DOHH2 (cell line): ENCODE measurements around the gene KDM7A.

Experiments
- H3F3A ChIP-seq: fragments of 200-600 bp; sonication (generic), shearing (Covaris generic); 2 replicates; pipeline ENCODE4 v1.6.0; 2016; ENCODE audit warnings: antibody characterized with exemption, mild to moderate bottlenecking; ENCODE audit not compliant: control insufficient read depth, insufficient read depth
- H3K27ac ChIP-seq: fragments of 200-600 bp; sonication (generic); 2 replicates; pipeline ENCODE4 v1.5.1; 2014; ENCODE audit warnings: low read depth, mild to moderate bottlenecking, low read length, moderate library complexity
- H3K27me3 ChIP-seq: fragments of 200-600 bp; sonication (generic); 2 replicates; pipeline ENCODE4 v1.6.1; 2014; ENCODE audit warnings: mild to moderate bottlenecking, low read length, mixed read lengths; ENCODE audit not compliant: control insufficient read depth
- H3K36me3 ChIP-seq: fragments of 200-600 bp; sonication (generic); 2 replicates; pipeline ENCODE4 v1.6.1; 2014; ENCODE audit warnings: mild to moderate bottlenecking, low read length, moderate library complexity, mixed read lengths; ENCODE audit not compliant: control insufficient read depth
- H3K4me1 ChIP-seq: fragments of 200-600 bp; sonication (generic); 2 replicates; pipeline ENCODE4 v1.6.1; 2014; ENCODE audit warnings: mild to moderate bottlenecking, low read length, mixed read lengths; ENCODE audit not compliant: control insufficient read depth
- H3K4me2 ChIP-seq: fragments of 200-600 bp; sonication (generic); 2 replicates; pipeline ENCODE4 v1.6.0; 2014; ENCODE audit warnings: mild to moderate bottlenecking, low read length, moderate library complexity
- H3K4me3 ChIP-seq: fragments of 200-600 bp; sonication (generic); 2 replicates; pipeline ENCODE4 v1.5.1; 2014; ENCODE audit warnings: mild to moderate bottlenecking, low read length, mixed read lengths
- H3K79me2 ChIP-seq: fragments of 200-600 bp; sonication (generic); 2 replicates; pipeline ENCODE4 v1.6.1; 2014; ENCODE audit warnings: mild to moderate bottlenecking, low read length, mixed read lengths; ENCODE audit not compliant: control insufficient read depth
- H3K9me2 ChIP-seq: fragments of 200-600 bp; sonication (generic); replicated peaks from 2 replicates; pipeline ENCODE4 v1.6.1; 2014; ENCODE audit warnings: mild to moderate bottlenecking, low read length, mixed read lengths; ENCODE audit not compliant: control insufficient read depth
- H3K9me3 ChIP-seq: fragments of 200-600 bp; sonication (generic); 2 replicates; pipeline ENCODE4 v1.6.1; 2014; ENCODE audit warnings: antibody characterized with exemption, low read length, mixed read lengths; ENCODE audit not compliant: control insufficient read depth, insufficient read depth
- H4K20me1 ChIP-seq: fragments of 200-600 bp; sonication (generic); 2 replicates; pipeline ENCODE4 v1.6.0; 2014; ENCODE audit warnings: low read depth, mild to moderate bottlenecking, antibody characterized with exemption, low read length, moderate library complexity; ENCODE audit not compliant: control insufficient read depth, insufficient read depth
- CTCF ChIP-seq: fragments of 200-600 bp; sonication (generic); IDR thresholded peaks from one replicate; pipeline ENCODE4 v1.5.1; 2014; ENCODE audit warnings: antibody characterized with exemption, mild to moderate bottlenecking, low read depth, low read length; ENCODE audit not compliant: poor library complexity, severe bottlenecking
- EZH2phosphoT487 ChIP-seq: fragments of 200-600 bp; sonication (generic); IDR thresholded peaks from 2 replicates; pipeline ENCODE4 v1.6.1; 2017; ENCODE audit warnings: borderline replicate concordance, mild to moderate bottlenecking, antibody characterized with exemption, low read length, moderate library complexity, mixed read lengths

KDM7A gene

GRCh38 chr7:140200061-140200989, 23.5 kb upstream of the KDM7A start:
- Histone ChIP-seq H3K4me2 (no peak overlapping the region), H3K79me2 (no peaks in the 10 kb centered on the region), H3F3A (peaks cover 9% of the 10 kb centered on the region; the same call in 1 of the 2 replicates), H3K27me3 (no peaks in the 10 kb centered on the region), H3K4me1 (peaks cover 21% of the 10 kb centered on the region), H3K36me3 (no peaks in the 10 kb centered on the region), H3K9me2 (no peaks in the 10 kb centered on the region), H3K27ac (no peak overlapping the region), H3K4me3 (no peak overlapping the region), H3K9me3 (no peaks in the 10 kb centered on the region), H4K20me1 (no peaks in the 10 kb centered on the region)
- TF ChIP-seq CTCF, result no peak
- no peak for TF ChIP-seq EZH2phosphoT487

GRCh38 chr7:140197938-140198337, 21.2 kb upstream of the KDM7A start:
- H3K27ac ChIP-seq, result no peak overlapping the region
- no peaks in the 10 kb centered on the region for H3K79me2 ChIP-seq
- H3K27me3 ChIP-seq, result no peaks in the 10 kb centered on the region
- H3K4me1 ChIP-seq, result peaks cover 22% of the 10 kb centered on the region
- H3K4me2 ChIP-seq, result no peak overlapping the region
- no peaks in the 10 kb centered on the region for H3K36me3 ChIP-seq
- no peaks in the 10 kb centered on the region for H4K20me1 ChIP-seq
- no peaks in the 10 kb centered on the region for H3K9me2 ChIP-seq
- H3K9me3 ChIP-seq, result no peaks in the 10 kb centered on the region
- no peak overlapping the region for H3K4me3 ChIP-seq
- TF ChIP-seq CTCF, result no peak
- no peak for TF ChIP-seq EZH2phosphoT487
- H3F3A ChIP-seq, result peaks cover 13% of the 10 kb centered on the region

- Histone ChIP-seq H3K27me3 (no peaks in the 10 kb centered on the region), H3K9me2 (no peaks in the 10 kb centered on the region), H3K4me1 (peaks cover 27% of the 10 kb centered on the region), H3K27ac (no peak overlapping the region), H3K36me3 (no peaks in the 10 kb centered on the region), H3K4me2 (no peak overlapping the region), H4K20me1 (no peaks in the 10 kb centered on the region), H3K9me3 (no peaks in the 10 kb centered on the region), H3K4me3 (no peak overlapping the region), H3K79me2 (no peaks in the 10 kb centered on the region), H3F3A (peaks cover 17% of the 10 kb centered on the region)
- TF ChIP-seq CTCF (no peak), EZH2phosphoT487 (no peak)
Measured at GRCh38 chr7:140197218-140197890, 20.6 kb upstream of the KDM7A start.
